ENCODE data around the gene SRD5A1. TPM values are rescaled to one million over a fixed set of nuclear protein-coding genes. Genes with fewer than 3 reads are reported as not detected.
"Not testable (repeated sequence)": the region's sequence is repeated elsewhere in the genome, so short reads cannot be mapped to it uniquely, and the experiment has no call there.

Gene SRD5A1
- total RNA-seq, 8 experiments from 2014 or later: 6.4 to 28.6 (median 15.0) TPM

DNA sequence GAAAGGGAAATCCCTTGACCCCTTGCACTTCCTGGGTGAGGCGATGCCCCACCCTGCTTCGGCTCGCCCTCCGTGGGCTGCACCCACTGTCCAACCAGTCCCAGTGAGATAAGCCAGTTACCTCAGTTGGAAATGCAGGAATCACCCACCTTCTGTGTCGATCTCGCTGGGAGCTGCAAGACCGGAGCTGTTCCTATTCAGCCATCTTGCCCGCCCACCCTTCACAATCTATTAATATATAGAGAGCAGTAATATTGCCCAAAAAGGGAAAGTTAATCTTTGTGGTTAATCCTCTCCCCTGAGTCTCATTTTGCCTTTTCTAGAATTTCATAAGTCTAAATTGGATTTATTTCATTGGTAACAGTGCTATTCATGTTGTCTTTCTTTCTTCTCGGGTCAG, 16.4 kb downstream of the SRD5A1 start:
- in situ Hi-C loops (cut with MboI; ENCODE audit: low pct_unique_long_range_greater_than_20kb in 2 of 9, low sequenced_read_pairs in 9 of 9, unreplicated experiment in 9 of 9): loop anchor here in 2 of 9 experiments (25.0 kb wide), 1 partner anchor 88 kb away; no protein-coding TSS in a partner anchor
- ATAC-seq (replicated peaks in 6 of 8): no peak
- Histone ChIP-seq H3K4me1 (replicated peaks in 1 of 2) (no peaks in the 10 kb centered on the region), H3K27ac (no peak overlapping the region), H3K4me3 (no peak overlapping the region)
- WGBS, 10 experiments: 88 to 100% (median 98%) methylated on average over 1 to 8 of the region's 9 CpGs; no CpG with 5 or more reads in 1 of the 10 experiments

DNA sequence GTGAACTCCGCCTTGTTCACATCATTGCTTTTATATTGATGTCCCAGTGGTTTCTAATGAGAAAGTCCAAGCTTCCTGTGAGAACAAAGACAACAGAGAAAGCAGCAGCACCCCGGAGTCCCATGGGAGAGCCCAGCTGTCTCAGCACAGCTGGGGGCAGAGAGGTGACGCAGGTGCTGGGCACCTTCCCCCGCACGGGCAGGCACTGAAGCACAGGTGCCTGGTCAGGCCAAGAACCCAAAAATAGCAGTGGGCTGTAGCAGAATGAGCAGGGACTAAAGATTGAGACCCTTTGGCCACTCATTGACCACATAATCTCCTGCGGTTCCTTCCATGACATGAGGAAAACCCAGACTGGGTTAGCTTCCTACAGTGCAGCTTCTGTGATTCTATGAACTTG, 18.8 kb downstream of the SRD5A1 start:
- 73 to 100% (median 98%) methylated on average over 1 to 5 of the region's 6 CpGs; no CpG with 5 or more reads in 2 of the 10 experiments for WGBS, 10 experiments
- in situ Hi-C loops (cut with MboI; ENCODE audit: low pct_unique_long_range_greater_than_20kb in 2 of 9, low sequenced_read_pairs in 9 of 9, unreplicated experiment in 9 of 9): no loop called here

DNA sequence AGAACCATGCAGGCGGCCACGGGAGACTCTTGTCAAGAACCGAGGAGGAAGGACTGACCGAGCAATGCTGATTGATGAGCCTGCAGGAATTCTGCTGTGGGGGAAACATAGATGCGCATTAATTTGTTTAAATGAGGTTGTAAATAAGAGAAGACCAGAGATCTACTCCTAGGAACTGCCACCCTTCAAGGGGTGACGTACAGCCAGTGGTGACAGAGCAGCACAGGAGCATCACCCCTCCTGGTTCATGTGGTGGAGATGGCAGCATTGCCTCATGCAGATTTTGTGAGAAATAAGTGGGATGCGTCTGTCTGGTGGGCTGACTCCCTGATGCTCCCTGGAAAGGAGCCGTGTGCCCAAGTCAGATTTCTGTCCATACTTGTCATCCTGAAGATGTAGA, 22.2 kb downstream of the SRD5A1 start:
- in situ Hi-C loops (cut with MboI; ENCODE audit: low pct_unique_long_range_greater_than_20kb in 2 of 9, low sequenced_read_pairs in 9 of 9, unreplicated experiment in 9 of 9): no loop called here
- WGBS, 10 experiments: 64 to 100% (median 90%) methylated on average over 3 to 7 of the region's 8 CpGs; no CpG with 5 or more reads in 3 of the 10 experiments

More for the DNA sequence above, 18.8 kb downstream of the SRD5A1 start:
- no peak for ATAC-seq (replicated peaks in 6 of 8)
- no peaks in the 10 kb centered on the region for H3K4me1 ChIP-seq (replicated peaks in 1 of 2)
- H3K4me3 ChIP-seq: no peak overlapping the region
- H3K27ac ChIP-seq: no peak overlapping the region

DNA sequence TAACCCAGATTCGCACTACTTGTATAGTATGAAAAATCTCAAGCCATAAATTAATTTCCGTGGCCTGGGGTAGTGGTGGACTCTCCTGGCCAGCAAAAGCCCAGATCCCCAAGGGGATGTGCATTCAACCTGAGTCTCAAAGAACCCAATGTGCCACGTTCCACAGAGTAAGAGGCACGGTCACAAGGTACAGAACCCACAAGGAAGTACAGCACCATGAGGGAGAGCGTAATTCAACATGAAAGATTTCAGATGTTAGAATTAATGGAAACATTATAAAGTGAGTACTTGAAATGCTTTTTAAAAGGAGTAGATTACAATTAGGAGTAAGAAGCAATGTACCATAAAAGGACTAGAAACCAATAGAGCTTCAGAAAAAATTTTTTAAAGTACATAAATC, 23.4 kb downstream of the SRD5A1 start:
- ATAC-seq (replicated peaks in 6 of 8): no peak
- in situ Hi-C loops (cut with MboI; ENCODE audit: low pct_unique_long_range_greater_than_20kb in 2 of 9, low sequenced_read_pairs in 9 of 9, unreplicated experiment in 9 of 9): no loop called here
- Histone ChIP-seq H3K4me1 (replicated peaks in 1 of 2) (no peaks in the 10 kb centered on the region), H3K27ac (no peak overlapping the region), H3K4me3 (no peak overlapping the region)
- WGBS, 10 experiments: 94 to 100% (median 100%) methylated on average over 1 to 5 of the region's 5 CpGs; no CpG with 5 or more reads in 1 of the 10 experiments

More for the DNA sequence above, 22.2 kb downstream of the SRD5A1 start:
- no peaks in the 10 kb centered on the region for H3K4me1 ChIP-seq (replicated peaks in 1 of 2)
- ATAC-seq (replicated peaks in 6 of 8): peak in 4 of 8 experiments; percentile 21 to 61 (median 53)
- no peak overlapping the region for H3K27ac ChIP-seq
- H3K4me3 ChIP-seq: no peak overlapping the region

DNA sequence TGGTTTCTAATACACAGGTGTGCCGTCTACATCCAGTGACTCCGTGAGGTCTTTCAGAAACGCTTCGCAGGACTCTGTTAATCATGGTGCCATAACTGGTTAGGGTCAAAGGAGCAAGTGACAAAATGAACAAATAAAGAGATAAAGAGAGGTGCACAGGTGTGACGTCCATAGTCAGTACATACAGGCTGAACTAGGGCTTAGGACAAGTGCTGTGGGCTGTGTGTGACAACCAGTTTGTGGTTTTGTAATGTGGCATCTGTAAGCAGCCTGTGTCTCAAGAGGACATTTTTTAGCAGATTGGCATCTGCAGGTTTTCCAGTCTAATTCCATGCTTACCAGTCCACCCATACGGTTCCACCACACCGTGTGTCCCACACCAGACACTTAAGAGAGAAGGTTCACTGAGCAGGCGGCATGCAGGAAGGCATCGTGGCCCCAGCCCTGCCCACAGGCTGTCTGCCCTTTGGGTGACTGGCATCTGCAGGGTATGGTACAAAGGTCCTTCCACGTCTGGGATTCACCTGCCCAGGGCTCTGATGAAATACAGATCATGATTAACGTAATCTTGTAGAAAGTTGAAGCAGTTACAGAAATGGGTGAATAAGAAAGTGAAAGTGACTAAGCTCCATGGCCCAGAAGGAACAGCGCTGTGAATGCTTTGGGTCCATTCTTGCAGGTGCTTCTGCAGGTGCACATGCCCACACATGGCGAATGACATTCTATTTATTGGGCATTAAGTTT, 26.9 kb downstream of the SRD5A1 start:
- 87 to 100% (median 99%) methylated on average over 2 to 10 of the region's 13 CpGs for WGBS, 10 experiments
- Histone ChIP-seq H3K27ac (no peak overlapping the region), H3K4me1 (replicated peaks in 1 of 2) (no peaks in the 10 kb centered on the region), H3K4me3 (no peak overlapping the region)
- no peak for ATAC-seq (replicated peaks in 6 of 8)
- in situ Hi-C loops (cut with MboI; ENCODE audit: low pct_unique_long_range_greater_than_20kb in 2 of 9, low sequenced_read_pairs in 9 of 9, unreplicated experiment in 9 of 9): no loop called here

DNA sequence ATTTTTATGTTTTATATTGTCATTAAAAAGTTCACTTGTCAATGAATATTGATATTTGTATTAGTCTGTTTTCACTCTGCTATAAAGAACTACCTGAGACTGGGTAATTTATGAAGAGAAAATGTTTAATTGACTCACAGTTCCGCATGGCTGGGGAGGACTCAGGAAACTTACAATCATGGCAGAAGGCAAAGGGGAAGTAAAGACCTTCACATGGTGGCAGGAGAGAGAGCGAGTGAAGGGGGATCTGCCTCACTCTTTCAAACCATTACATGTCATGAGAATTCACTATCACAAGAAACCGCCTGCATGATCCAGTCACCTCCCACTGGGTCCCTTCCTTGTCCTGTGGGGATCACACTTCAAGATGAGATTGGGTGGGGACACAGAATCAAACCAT, 27.4 kb downstream of the SRD5A1 start:
- no peak overlapping the region for H3K27ac ChIP-seq
- no peak overlapping the region for H3K4me3 ChIP-seq
- ATAC-seq (replicated peaks in 6 of 8): peak in 1 of 8 experiments; percentile 60
- 81 to 100% (median 94%) methylated on average over 2 to 3 of the region's 3 CpGs; no CpG with 5 or more reads in 2 of the 10 experiments for WGBS, 10 experiments
- H3K4me1 ChIP-seq (replicated peaks in 1 of 2): no peaks in the 10 kb centered on the region
- in situ Hi-C loops (cut with MboI; ENCODE audit: low pct_unique_long_range_greater_than_20kb in 2 of 9, low sequenced_read_pairs in 9 of 9, unreplicated experiment in 9 of 9): no loop called here

DNA sequence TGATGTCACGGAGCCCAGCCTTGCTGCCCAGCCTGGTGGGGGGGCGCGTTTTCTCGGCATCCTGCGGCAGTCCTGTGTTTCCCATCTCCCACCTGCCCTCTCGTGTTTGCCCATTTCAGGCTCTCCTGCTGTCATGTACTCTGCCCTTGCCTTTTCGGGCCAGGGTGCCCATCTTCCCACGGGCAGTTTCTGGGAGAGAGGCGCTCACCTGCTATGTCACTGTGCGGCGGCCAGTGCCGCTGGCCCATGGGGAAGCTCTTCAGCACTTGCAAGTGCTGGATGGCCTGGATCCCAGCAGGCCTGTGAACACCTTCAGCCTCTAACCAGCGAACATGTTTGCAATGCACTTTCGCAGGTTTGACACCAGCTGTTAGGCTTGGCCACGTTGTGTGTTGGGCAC, 33.5 kb downstream of the SRD5A1 start:
- Histone ChIP-seq H3K4me3 (no peak overlapping the region), H3K27ac (no peak overlapping the region), H3K4me1 (replicated peaks in 1 of 2) (no peaks in the 10 kb centered on the region)
- in situ Hi-C loops (cut with MboI; ENCODE audit: low pct_unique_long_range_greater_than_20kb in 2 of 9, low sequenced_read_pairs in 9 of 9, unreplicated experiment in 9 of 9): no loop called here
- ATAC-seq (replicated peaks in 6 of 8): no peak
- WGBS, 10 experiments: 80 to 100% (median 96%) methylated on average over 1 to 7 of the region's 15 CpGs; no CpG with 5 or more reads in 4 of the 10 experiments

DNA sequence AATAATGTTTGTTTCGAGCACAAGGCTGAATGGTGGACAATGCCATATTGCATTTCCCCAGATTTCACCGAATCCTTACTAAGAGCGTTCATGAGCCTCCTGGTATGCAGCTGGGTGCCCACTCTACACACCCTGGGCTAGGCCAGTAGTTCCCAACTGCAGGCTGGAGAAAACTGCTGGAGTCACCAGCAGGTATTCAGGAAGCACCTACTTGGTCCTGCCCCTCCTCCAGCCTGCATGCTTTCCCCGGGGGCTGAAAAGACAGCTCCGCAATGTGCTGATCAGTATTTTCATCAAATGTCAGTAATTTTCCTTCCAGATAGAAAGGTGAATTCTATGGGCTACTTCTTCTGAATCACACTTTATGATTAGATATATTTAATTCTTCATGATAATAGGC, 34.4 kb downstream of the SRD5A1 start:
- in situ Hi-C loops (cut with MboI; ENCODE audit: low pct_unique_long_range_greater_than_20kb in 2 of 9, low sequenced_read_pairs in 9 of 9, unreplicated experiment in 9 of 9): no loop called here
- Histone ChIP-seq H3K27ac (no peak overlapping the region), H3K4me3 (no peak overlapping the region), H3K4me1 (replicated peaks in 1 of 2) (no peaks in the 10 kb centered on the region)
- 86 to 100% (median 100%) methylated on average over 1 to 5 of the region's 5 CpGs; no CpG with 5 or more reads in 1 of the 10 experiments for WGBS, 10 experiments
- no peak for ATAC-seq (replicated peaks in 6 of 8)

DNA sequence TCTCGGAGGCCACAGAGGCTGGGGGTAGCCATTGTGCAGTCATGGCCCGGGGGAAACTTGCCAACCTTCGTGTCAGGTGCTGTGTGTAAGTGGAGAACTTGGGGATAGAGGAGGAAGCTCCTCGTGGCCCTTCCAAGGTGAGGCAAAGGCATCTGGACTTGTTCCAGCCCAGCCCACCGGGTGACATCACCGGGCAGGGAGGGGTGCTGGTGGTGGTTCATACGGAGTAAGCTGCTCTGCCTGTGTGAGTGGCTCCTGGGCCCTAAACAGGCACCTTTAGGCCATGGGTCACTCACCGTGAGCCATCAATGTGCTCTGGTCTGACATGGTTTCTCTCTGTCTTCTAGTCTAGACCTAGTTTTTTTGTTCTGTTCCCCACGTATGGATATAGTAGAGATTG, 35.5 kb downstream of the SRD5A1 start:
- ATAC-seq (replicated peaks in 6 of 8); H3K27ac ChIP-seq; H3K4me1 ChIP-seq (replicated peaks in 1 of 2); H3K4me3 ChIP-seq; in situ Hi-C loops (cut with MboI; ENCODE audit: low pct_unique_long_range_greater_than_20kb in 2 of 9, low sequenced_read_pairs in 9 of 9, unreplicated experiment in 9 of 9): not testable (repeated sequence)
- WGBS, 10 experiments: 60 to 100% (median 81%) methylated on average over 1 to 5 of the region's 9 CpGs

DNA sequence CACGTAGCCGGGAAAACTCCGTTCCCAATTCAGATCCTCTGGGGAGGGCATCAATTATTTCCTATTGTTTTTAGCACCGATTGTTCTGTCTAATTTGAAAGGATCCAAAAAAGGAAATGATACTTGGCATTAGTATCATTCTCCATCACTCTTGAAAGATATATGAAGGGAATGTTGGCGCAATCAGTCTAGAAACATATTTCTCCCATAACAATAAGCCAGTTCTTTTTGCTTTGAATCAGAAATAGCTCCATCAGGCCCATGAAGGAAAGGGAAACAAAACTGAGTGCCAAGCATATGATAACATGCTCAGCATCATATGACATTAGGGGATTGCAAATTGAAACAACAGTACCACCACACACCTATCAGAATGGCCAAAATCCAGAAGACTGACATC, 39.8 kb downstream of the SRD5A1 start:
- no peak overlapping the region for H3K4me3 ChIP-seq
- H3K4me1 ChIP-seq (replicated peaks in 1 of 2): no peaks in the 10 kb centered on the region
- in situ Hi-C loops (cut with MboI; ENCODE audit: low pct_unique_long_range_greater_than_20kb in 2 of 9, low sequenced_read_pairs in 9 of 9, unreplicated experiment in 9 of 9): no loop called here
- ATAC-seq (replicated peaks in 6 of 8): no peak
- WGBS, 10 experiments: 82 to 100% (median 97%) methylated on average over 1 to 5 of the region's 5 CpGs; no CpG with 5 or more reads in 3 of the 10 experiments
- no peak overlapping the region for H3K27ac ChIP-seq

DNA sequence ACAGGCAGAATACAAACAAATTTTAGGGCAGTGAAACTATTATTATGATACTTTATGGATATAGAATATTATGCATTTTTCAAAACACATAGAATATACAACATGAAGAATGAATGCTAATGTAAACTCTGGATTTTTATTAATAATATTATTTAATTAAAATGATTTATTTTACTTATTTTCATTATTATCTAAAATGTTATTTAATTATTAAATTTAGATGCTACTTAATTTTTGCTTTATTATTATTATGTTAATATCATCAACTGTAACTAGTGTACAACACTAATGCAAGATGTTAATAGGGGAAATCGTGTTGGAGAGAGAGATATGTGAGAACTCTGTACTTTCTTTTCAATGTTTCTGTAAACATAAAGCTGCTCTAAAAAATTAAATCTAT, 40.7 kb downstream of the SRD5A1 start:
- in situ Hi-C loops (cut with MboI; ENCODE audit: low pct_unique_long_range_greater_than_20kb in 2 of 9, low sequenced_read_pairs in 9 of 9, unreplicated experiment in 9 of 9): no loop called here
- no peak for ATAC-seq (replicated peaks in 6 of 8)
- Histone ChIP-seq H3K27ac (no peak overlapping the region), H3K4me1 (replicated peaks in 1 of 2) (no peaks in the 10 kb centered on the region), H3K4me3 (no peak overlapping the region)
- 20 to 100% (median 100%) methylated on average over 1 of the region's 1 CpG; no CpG with 5 or more reads in 4 of the 10 experiments for WGBS, 10 experiments

DNA sequence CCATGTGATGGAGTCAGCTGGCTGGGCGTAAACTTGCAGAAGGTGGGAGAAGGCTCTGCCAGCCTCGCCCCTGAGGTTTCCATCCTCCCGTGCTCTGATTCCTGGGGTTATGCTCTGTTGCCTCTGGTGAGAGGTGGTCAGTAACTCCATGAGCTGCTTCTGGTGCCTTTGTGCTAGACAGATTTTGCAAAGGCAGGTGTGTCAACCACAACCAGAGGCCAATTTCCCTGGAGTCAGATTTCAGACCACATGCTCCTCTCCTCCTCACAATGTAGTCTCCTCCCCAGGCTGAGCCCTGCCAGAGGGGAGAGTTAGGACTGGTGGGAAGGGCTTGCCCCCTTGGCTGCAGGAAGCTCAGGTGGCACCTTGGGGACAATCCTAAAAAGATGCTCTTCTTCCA, 41.2 kb downstream of the SRD5A1 start:
- H3K4me3 ChIP-seq: no peak overlapping the region
- in situ Hi-C loops (cut with MboI; ENCODE audit: low pct_unique_long_range_greater_than_20kb in 2 of 9, low sequenced_read_pairs in 9 of 9, unreplicated experiment in 9 of 9): no loop called here
- no peaks in the 10 kb centered on the region for H3K4me1 ChIP-seq (replicated peaks in 1 of 2)
- no peak overlapping the region for H3K27ac ChIP-seq
- ATAC-seq (replicated peaks in 6 of 8): no peak
- WGBS, 10 experiments: 67 to 100% (median 90%) methylated on average over 1 to 3 of the region's 3 CpGs; no CpG with 5 or more reads in 3 of the 10 experiments

DNA sequence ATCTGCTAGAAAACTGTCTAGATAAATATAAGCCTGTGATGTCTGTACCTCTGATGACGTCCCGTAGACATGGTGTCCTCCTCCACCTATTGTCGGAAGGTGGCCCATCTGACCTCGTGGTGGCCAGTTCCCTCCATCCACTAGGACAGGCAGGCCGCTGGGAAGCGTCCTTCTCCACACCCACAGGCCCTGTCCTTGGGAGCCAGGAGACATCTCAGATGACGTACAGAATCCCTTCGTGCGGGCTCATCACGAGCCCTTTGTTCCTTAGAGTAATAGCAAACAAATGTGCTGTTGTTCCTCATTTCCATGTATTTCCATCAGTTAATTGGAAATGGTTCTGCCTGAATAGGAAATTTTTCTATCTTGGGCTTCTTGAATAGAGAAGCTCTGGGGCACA, 41.6 kb downstream of the SRD5A1 start:
- Histone ChIP-seq H3K4me3 (no peak overlapping the region), H3K27ac (no peak overlapping the region), H3K4me1 (replicated peaks in 1 of 2) (no peaks in the 10 kb centered on the region)
- in situ Hi-C loops (cut with MboI; ENCODE audit: low pct_unique_long_range_greater_than_20kb in 2 of 9, low sequenced_read_pairs in 9 of 9, unreplicated experiment in 9 of 9): no loop called here
- ATAC-seq (replicated peaks in 6 of 8): no peak
- 81 to 100% (median 95%) methylated on average over 3 to 7 of the region's 10 CpGs; no CpG with 5 or more reads in 3 of the 10 experiments for whole genome bisulfite sequencing, 10 experiments
